Suprapubic skin (tissue), 4 donors: ENCODE results near the gene PLCD1. TPM values are rescaled to one million over a fixed set of nuclear protein-coding genes. Genes with fewer than 3 reads are reported as not detected.
"Not testable (repeated sequence)": the region's sequence is repeated elsewhere in the genome, so short reads cannot be mapped to it uniquely, and the experiment has no call there.

Experiments
- DNase-seq, 2 donors: peaks; one replicate each; pipeline ENCODE4 v3.0.0-alpha.2; 2019; ENCODE audit warnings: low spot score in 2 of 2
- H3K27ac ChIP-seq: fragments of 200-600 bp; sonication (generic); one replicate; pipeline ENCODE4 v1.5.1; 2019
- H3K27me3 ChIP-seq: fragments of 200-600 bp; sonication (generic); one replicate; pipeline ENCODE4 v1.5.1; 2019
- H3K36me3 ChIP-seq: fragments of 200-600 bp; sonication (generic); one replicate; pipeline ENCODE4 v1.5.1; 2019
- H3K4me1 ChIP-seq: fragments of 200-600 bp; sonication (generic); one replicate; pipeline ENCODE4 v1.5.1; 2019
- H3K4me3 ChIP-seq: fragments of 200-600 bp; sonication (generic); one replicate; pipeline ENCODE4 v1.5.1; 2019; ENCODE audit warnings: mild to moderate bottlenecking
- H3K9me3 ChIP-seq: fragments of 200-600 bp; sonication (generic); one replicate; pipeline ENCODE4 v1.5.1; 2019
- EP300 ChIP-seq: sonication (generic); formaldehyde crosslinking; IDR thresholded peaks from one replicate; pipeline ENCODE4 v1.6.1; 2017; ENCODE audit warnings: antibody characterized with exemption
- POLR2A ChIP-seq, 2 donors: fragments of 450-650 bp; IDR thresholded peaks; one replicate each; pipeline ENCODE4 v1.6.1; 2017; ENCODE audit warnings: antibody characterized with exemption in 2 of 2, mild to moderate bottlenecking in 2 of 2, moderate library complexity in 2 of 2
- POLR2AphosphoS5 ChIP-seq, 3 donors: sonication (generic); formaldehyde crosslinking; IDR thresholded peaks; one replicate each; pipeline ENCODE4 v1.6.1; 2017; ENCODE audit warnings: antibody characterized with exemption in 3 of 3
- WGBS: methylation state at CpG from one replicate; pipeline ENCODE4 v1.1.5; 2018; 5-methylcytosine and 5-hydroxymethylcytosine counted together
- total RNA-seq, 4 donors: library from RNA; depleted of rRNA; stranded (reverse); fragments of >200 nt; gene quantifications; one replicate each; pipeline ENCODE4 v1.1.0, GENCODE V29; 2016
- TF ChIP-seq, protein P1 (sequence below), 2 donors: fragments of 200-600 bp in 1 of 2; fragments of 450-650 bp in 1 of 2; sonication (generic) in 1 of 2; IDR thresholded peaks; one replicate each; pipeline ENCODE4 v1.5.1; 2016 to 2019; ENCODE audit warnings: antibody characterized with exemption in 2 of 2, mild to moderate bottlenecking in 1 of 2, moderate library complexity in 1 of 2

The PLCD1 gene
- total RNA-seq, 4 donors from 2014 or later: 32.3 to 42.2 (median 39.3) TPM

DNA sequence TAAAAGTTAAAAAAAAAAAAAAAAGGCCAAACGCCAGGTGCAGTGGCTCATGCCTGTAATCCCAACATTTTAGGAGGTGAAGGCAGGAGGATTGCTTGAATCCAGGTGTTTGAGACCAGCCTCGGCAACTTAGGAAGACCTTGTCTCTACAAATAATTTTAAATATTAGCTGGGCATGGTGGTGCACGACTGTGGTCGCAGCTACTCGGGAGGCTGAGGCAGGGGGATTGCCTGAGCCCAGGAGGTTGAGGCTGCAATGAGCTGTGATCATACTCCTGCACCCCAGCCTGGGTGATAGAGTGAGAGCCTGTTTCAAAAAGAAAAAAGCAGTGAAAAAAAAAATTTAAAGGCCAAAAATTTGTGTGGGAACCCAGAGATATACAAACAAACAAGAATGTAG is 6.8 kb upstream of the PLCD1 start:
- WGBS: 90% methylated on average over 5 of the region's 5 CpGs
- Histone ChIP-seq H3K36me3 (no peaks in the 10 kb centered on the region), H3K9me3 (no peaks in the 10 kb centered on the region), H3K4me3 (no peak overlapping the region), H3K27ac (no peak overlapping the region), H3K4me1 (peaks cover 37% of the 10 kb centered on the region), H3K27me3 (no peaks in the 10 kb centered on the region)
- no peak for DNase-seq
- TF ChIP-seq, protein P1, sequence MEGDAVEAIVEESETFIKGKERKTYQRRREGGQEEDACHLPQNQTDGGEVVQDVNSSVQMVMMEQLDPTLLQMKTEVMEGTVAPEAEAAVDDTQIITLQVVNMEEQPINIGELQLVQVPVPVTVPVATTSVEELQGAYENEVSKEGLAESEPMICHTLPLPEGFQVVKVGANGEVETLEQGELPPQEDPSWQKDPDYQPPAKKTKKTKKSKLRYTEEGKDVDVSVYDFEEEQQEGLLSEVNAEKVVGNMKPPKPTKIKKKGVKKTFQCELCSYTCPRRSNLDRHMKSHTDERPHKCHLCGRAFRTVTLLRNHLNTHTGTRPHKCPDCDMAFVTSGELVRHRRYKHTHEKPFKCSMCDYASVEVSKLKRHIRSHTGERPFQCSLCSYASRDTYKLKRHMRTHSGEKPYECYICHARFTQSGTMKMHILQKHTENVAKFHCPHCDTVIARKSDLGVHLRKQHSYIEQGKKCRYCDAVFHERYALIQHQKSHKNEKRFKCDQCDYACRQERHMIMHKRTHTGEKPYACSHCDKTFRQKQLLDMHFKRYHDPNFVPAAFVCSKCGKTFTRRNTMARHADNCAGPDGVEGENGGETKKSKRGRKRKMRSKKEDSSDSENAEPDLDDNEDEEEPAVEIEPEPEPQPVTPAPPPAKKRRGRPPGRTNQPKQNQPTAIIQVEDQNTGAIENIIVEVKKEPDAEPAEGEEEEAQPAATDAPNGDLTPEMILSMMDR (IDR thresholded peaks at IDR 0.05): no peak

DNA sequence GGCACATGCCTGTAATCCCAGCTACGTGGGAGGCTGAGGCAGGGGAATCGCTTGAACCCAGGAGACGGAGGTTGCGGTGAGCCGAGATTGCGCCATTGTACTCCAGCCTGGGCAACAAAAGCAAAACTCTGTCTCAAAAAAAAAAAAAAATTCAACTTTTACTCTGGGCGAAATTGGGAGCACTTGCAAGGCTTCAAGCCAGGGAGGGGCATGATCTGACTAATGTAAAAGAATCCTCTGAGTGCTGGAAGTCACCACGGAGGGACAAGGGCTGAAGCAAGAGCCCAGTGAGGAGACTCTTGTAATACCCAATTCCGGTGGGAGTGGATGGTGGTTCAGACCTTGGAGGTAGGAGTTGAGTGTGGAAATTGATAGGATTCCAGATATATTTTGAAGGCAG is 4.9 kb upstream of the PLCD1 start:
- not testable (repeated sequence) for H3K36me3 ChIP-seq, H3K27me3 ChIP-seq, H3K27ac ChIP-seq, H3K9me3 ChIP-seq, DNase-seq, H3K4me3 ChIP-seq
- 92% methylated on average over 9 of the region's 9 CpGs for WGBS
- peaks cover 45% of the 10 kb centered on the region for H3K4me1 ChIP-seq

DNA sequence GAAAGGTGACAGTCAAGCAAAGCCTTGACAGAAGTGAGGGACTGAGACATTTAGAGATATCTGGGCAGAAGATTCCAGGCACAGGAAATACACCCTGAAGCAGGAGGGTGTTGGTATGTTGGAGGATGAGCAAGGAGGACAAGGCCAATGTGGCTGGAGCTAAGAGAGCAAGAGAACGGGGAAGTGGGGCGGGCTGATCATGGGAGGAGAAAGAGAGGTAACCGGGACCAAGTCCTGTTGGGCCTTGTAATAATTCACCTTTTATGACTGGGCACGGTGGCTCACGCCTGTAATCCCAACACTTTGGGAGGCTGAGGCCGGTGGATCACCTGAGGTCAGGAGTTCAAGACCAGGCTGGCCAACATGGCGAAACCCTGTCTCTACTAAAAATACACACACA is 4.1 kb upstream of the PLCD1 start:
- H3K9me3 ChIP-seq, H3K27ac ChIP-seq, H3K36me3 ChIP-seq, DNase-seq, H3K4me3 ChIP-seq, H3K27me3 ChIP-seq: not testable (repeated sequence)
- 88% methylated on average over 6 of the region's 7 CpGs for WGBS
- peaks cover 45% of the 10 kb centered on the region for H3K4me1 ChIP-seq

DNA sequence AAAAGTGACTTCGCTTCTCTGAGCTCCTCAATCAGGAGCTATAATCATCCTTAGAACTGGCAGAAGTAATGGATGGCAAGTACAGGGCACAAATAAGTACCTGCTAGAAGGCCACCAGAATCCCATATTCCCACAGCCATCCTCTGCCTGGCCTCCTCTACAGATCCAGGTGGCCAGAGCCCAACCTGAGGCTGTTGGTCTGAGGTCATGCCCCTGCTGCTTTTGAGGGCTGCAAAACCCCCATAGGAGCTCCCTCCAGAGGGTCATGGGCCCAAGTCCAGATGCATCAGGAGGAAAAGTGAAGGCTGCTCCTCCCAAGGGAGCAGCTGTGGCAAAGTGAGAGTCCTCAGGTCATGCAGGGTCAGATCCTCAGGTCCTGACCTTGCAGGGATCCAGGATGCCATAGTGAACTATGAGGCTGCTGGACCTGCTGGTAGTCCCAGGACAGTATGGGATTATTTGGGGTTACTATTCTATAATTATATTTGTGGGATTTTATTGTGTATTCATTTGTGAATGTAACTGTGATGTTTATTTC is 3.0 kb upstream of the PLCD1 start:
- WGBS: 100% methylated on average over 1 of the region's 1 CpG
- H3K27ac ChIP-seq: no peak overlapping the region
- no peak for DNase-seq
- H3K4me1 ChIP-seq: peaks cover 56% of the 10 kb centered on the region
- no peaks in the 10 kb centered on the region for H3K36me3 ChIP-seq
- H3K27me3 ChIP-seq: no peaks in the 10 kb centered on the region
- TF ChIP-seq POLR2AphosphoS5 (IDR thresholded peaks at IDR 0.05) (no peak), POLR2A (IDR thresholded peaks at IDR 0.05) (no peak), EP300 (no peak)
- TF ChIP-seq, protein P1 (IDR thresholded peaks at IDR 0.05): no peak
- H3K4me3 ChIP-seq: no peak overlapping the region
- H3K9me3 ChIP-seq: no peaks in the 10 kb centered on the region

DNA sequence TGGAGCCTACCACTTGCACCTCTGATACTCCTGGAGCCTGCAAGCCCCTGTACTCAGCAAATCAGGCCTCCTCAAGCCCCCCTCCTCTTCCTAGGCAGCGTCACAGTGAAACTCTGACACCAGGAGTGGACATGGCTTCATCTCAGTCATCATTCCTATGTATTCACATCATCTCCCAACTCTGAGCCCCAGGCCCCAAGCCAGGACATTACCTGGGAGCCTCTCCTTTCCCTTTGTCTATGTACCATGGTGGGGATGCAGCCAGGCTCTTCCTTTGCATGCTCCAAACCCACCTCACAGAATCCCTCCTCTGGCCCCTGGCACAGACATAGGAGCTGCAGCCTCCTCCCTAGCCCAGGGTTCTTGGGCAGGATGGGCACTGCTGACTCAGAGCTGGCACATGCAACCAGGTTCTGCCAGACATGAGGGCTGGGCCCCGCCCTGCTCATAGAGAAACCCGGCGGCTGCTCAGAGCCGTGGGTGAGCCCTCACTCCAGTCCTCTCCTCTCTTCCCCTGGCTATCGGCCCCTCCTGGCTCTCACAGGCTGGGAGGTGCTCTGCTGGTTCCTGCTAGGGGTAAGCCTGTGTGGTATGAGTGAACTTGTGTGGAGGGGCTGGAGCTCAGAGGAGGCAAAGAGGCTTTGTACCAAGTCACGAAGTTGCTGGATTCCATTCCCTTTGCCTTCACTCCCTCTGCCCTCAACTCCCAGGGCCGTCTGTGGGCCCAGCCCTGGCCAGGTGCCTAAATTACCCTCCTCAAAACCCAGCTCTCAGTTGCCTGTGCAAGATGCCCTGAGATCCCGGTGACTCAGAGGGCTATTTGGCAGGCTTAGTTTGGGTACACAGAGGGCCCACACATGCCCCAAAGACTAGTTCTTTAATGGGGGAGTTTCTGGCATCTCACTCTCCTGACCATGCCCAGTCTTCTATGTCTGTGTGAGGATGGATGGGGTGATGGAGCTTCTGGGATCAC is 1.9 kb upstream of the PLCD1 start:
- no peaks in the 10 kb centered on the region for H3K27me3 ChIP-seq
- no peak overlapping the region for H3K4me3 ChIP-seq
- peak; percentile 80 to 84 for DNase-seq
- TF ChIP-seq EP300 (no peak), POLR2AphosphoS5 (IDR thresholded peaks at IDR 0.05) (no peak), POLR2A (IDR thresholded peaks at IDR 0.05) (no peak)
- TF ChIP-seq, protein P1 (IDR thresholded peaks at IDR 0.05): no peak
- H3K36me3 ChIP-seq: no peaks in the 10 kb centered on the region
- no peaks in the 10 kb centered on the region for H3K9me3 ChIP-seq
- 29% methylated on average over 4 of the region's 9 CpGs for whole genome bisulfite sequencing
- H3K27ac ChIP-seq: peak overlapping the region; percentile 92
- peaks cover 66% of the 10 kb centered on the region for H3K4me1 ChIP-seq

DNA sequence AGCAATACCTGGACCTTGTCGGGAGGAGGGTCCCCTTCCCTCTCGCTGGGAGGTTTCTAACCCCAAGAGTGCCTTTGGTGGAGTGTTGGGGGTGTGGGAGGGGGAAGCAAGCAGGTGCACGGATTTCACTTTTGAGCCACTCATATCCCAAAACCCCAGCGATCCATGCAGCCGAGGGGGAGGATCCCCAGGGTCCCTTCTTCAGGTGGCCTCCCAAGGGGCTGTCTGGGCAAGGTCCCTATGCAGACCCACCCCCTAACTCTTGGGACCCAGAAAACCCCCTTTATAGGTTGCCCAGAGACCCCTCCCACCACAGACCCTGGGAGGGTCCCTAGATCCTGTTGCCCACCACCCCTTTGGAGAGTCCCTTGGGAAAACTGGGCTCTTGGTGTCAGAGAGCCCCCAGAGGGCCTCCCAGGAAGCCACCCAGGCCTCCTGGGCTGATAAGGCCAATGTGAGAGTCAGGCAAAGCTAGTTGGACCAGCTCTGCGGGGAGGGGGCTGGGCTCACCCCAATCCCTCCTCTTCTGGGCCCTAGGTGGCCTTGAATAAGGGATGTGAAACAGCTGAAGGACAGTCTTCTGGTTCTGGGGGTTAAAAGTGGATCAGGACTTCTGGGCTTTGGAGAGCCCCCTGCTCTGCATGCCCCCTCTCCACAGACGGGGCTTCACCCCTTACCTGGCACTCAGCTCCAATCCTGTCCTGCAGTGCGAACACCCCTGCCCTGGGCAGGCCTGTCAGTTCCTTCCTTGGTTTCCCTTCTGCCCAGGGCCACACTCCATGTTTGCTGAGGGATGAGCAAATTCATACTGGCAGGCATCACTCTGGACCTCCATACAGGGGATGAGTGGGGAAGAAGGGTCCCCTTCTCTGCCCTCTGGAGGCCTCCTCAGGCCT is 932 bp upstream of the PLCD1 start:
- no peaks in the 10 kb centered on the region for H3K9me3 ChIP-seq
- peaks cover 75% of the 10 kb centered on the region for H3K4me1 ChIP-seq
- H3K36me3 ChIP-seq: no peaks in the 10 kb centered on the region
- H3K4me3 ChIP-seq: peak overlapping the region; percentile 87
- WGBS: 36% methylated on average over 7 of the region's 8 CpGs
- DNase-seq: peak in 1 of 2 donors; percentile 67
- no peaks in the 10 kb centered on the region for H3K27me3 ChIP-seq
- H3K27ac ChIP-seq: peak overlapping the region; percentile 92
- TF ChIP-seq EP300 (no peak), POLR2A (IDR thresholded peaks at IDR 0.05) (no peak)
